ENCODE measurements around the gene POLR2B. TPM values are rescaled to one million over a fixed set of nuclear protein-coding genes. Genes with fewer than 3 reads are reported as not detected.

Gene POLR2B
- total and polyA plus RNA-seq, 2 experiments from 2014 or later, result 52.4 to 110 TPM

- Histone ChIP-seq H3K27ac (no peak overlapping the region), H3K9me2 (replicated peaks; ENCODE audit: insufficient read depth) (no peaks in the 10 kb centered on the region), H3K9me3 (ENCODE audit: low read depth) (no peaks in the 10 kb centered on the region), H3K27me3 (no peaks in the 10 kb centered on the region), H3K4me1 (ENCODE audit: insufficient read depth) (no peaks in the 10 kb centered on the region), H2AFZ (no peak overlapping the region), H3K79me2 (peaks cover 77% of the 10 kb centered on the region), H3K36me3 (replicated peaks; ENCODE audit: insufficient read depth, low read depth) (no peaks in the 10 kb centered on the region), H3K4me3 (no peak overlapping the region), H4K20me1 (ENCODE audit: insufficient read depth, poor library complexity, severe bottlenecking) (peaks cover 18% of the 10 kb centered on the region), H3K4me2 (no peak overlapping the region)
- WGBS (ENCODE audit: low lambda C conversion rate, missing lambda C conversion rate), result 98% methylated on average over 6 of the region's 6 CpGs
- TF ChIP-seq EZH2 (IDR thresholded peaks at IDR 0.05; ENCODE audit: borderline replicate concordance) (no peak), CTCF (IDR thresholded peaks at IDR 0.05; ENCODE audit: poor library complexity) (no peak), EZH2phosphoT487 (IDR thresholded peaks at IDR 0.05; ENCODE audit: low read depth, severe bottlenecking, unreplicated experiment) (no peak)
- DNase-seq (ENCODE audit: low spot score), result no peak
Measured at GRCh38 chr4:56990109-56990905, 11.6 kb downstream of the POLR2B start.

DNA sequence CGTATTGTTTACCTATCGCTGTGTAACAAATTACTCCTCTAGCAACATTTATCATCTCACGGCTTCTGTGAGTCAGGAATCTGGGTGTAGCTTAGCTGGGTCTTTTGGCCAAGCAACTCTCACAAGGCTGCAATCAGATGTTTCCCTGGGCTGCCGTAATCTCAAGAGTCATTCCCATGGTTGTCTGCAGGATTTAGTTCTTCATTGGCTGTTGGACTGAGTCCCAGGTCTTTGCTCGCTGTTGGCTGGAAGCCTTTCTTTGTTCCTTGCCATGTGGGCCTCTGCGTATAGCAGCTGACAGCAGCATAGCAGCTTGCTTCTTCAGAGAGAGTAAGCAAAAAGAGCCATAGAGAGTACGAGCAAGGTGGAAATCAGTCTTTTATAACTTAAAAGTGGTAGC is 16.8 kb downstream of the POLR2B start:
- Histone ChIP-seq H3K27me3 (no peaks in the 10 kb centered on the region), H3K36me3 (replicated peaks; ENCODE audit: insufficient read depth, low read depth) (no peaks in the 10 kb centered on the region), H3K4me2 (no peak overlapping the region), H2AFZ (no peak overlapping the region), H4K20me1 (ENCODE audit: insufficient read depth, poor library complexity, severe bottlenecking) (peaks cover 3% of the 10 kb centered on the region), H3K9me2 (replicated peaks; ENCODE audit: insufficient read depth) (no peaks in the 10 kb centered on the region), H3K9me3 (ENCODE audit: low read depth) (no peaks in the 10 kb centered on the region), H3K4me3 (no peak overlapping the region), H3K4me1 (ENCODE audit: insufficient read depth) (peaks cover 3% of the 10 kb centered on the region), H3K79me2 (peaks cover 53% of the 10 kb centered on the region), H3K27ac (peak overlapping the region; percentile 72)
- DNase-seq (ENCODE audit: low spot score), result peak; percentile 60
- TF ChIP-seq CTCF (IDR thresholded peaks at IDR 0.05; ENCODE audit: poor library complexity), result no peak
- TF ChIP-seq EZH2 (IDR thresholded peaks at IDR 0.05; ENCODE audit: borderline replicate concordance), result no peak
- TF ChIP-seq EZH2phosphoT487 (IDR thresholded peaks at IDR 0.05; ENCODE audit: low read depth, severe bottlenecking, unreplicated experiment), result no peak
- 78% methylated on average over 7 of the region's 7 CpGs for WGBS (ENCODE audit: low lambda C conversion rate, missing lambda C conversion rate)

GRCh38 chr4:56999751-57000150 is 21.1 kb downstream of the POLR2B start:
- H2AFZ ChIP-seq, result no peak overlapping the region
- DNase-seq (ENCODE audit: low spot score), result no peak
- no peak overlapping the region for H3K4me3 ChIP-seq
- no peaks in the 10 kb centered on the region for H3K9me3 ChIP-seq (ENCODE audit: low read depth)
- H3K36me3 ChIP-seq (replicated peaks; ENCODE audit: insufficient read depth, low read depth), result no peaks in the 10 kb centered on the region
- peaks cover 3% of the 10 kb centered on the region for H3K4me1 ChIP-seq (ENCODE audit: insufficient read depth)
- H3K27me3 ChIP-seq, result no peaks in the 10 kb centered on the region
- H3K4me2 ChIP-seq, result no peak overlapping the region
- peaks cover 27% of the 10 kb centered on the region for H3K79me2 ChIP-seq
- TF ChIP-seq EZH2phosphoT487 (IDR thresholded peaks at IDR 0.05; ENCODE audit: low read depth, severe bottlenecking, unreplicated experiment) (no peak), CTCF (IDR thresholded peaks at IDR 0.05; ENCODE audit: poor library complexity) (no peak), EZH2 (IDR thresholded peaks at IDR 0.05; ENCODE audit: borderline replicate concordance) (no peak)
- H3K27ac ChIP-seq, result no peak overlapping the region
- WGBS (ENCODE audit: low lambda C conversion rate, missing lambda C conversion rate), result 92% methylated on average over 1 of the region's 1 CpG
- H4K20me1 ChIP-seq (ENCODE audit: insufficient read depth, poor library complexity, severe bottlenecking), result peaks cover 3% of the 10 kb centered on the region
- no peaks in the 10 kb centered on the region for H3K9me2 ChIP-seq (replicated peaks; ENCODE audit: insufficient read depth)
